ENCODE measurements around the gene TP53AIP1. TPM values are rescaled to one million over a fixed set of nuclear protein-coding genes. Genes with fewer than 3 reads are reported as not detected.

Gene TP53AIP1
- total and polyA plus RNA-seq, 2 experiments from 2014 or later: 0.07 TPM; not detected in 1

GRCh38 chr11:128940156-128940555 lies 2.5 kb downstream of the TP53AIP1 start:
- peaks cover 10% of the 10 kb centered on the region for H3K27me3 Mint-ChIP-seq (ENCODE audit: insufficient read depth, low read depth, poor library complexity)

More at GRCh38 chr11:128940156-128940555, 2.5 kb downstream of the TP53AIP1 start:
- Histone ChIP-seq H3F3A (replicated peaks; ENCODE audit: low read depth) (no peaks in the 10 kb centered on the region), H3K79me2 (replicated peaks; ENCODE audit: insufficient read depth) (no peaks in the 10 kb centered on the region), H4K20me1 (replicated peaks; ENCODE audit: insufficient read depth) (no peaks in the 10 kb centered on the region), H3K9me2 (ENCODE audit: insufficient read depth) (no peaks in the 10 kb centered on the region), H3K27me3 (ENCODE audit: insufficient read depth) (no peaks in the 10 kb centered on the region), H2AFZ (peak overlapping the region; percentile 90; the same call in 1 of the 2 replicates), H3K36me3 (ENCODE audit: insufficient read depth) (no peaks in the 10 kb centered on the region), H3K27ac (ENCODE audit: low read depth) (no peak overlapping the region), H3K4me1 (ENCODE audit: insufficient read depth) (peaks cover 8% of the 10 kb centered on the region), H3K4me3 (no peak overlapping the region), H3K4me2 (no peak overlapping the region)
- peaks cover 24% of the 10 kb centered on the region for H3K4me1 Mint-ChIP-seq
- H3K4me3 Mint-ChIP-seq: no peak overlapping the region
- DNase-seq (ENCODE audit: low spot score) (no peak), ATAC-seq (no peak)
- H3K27ac Mint-ChIP-seq: no peak overlapping the region
- H3K36me3 Mint-ChIP-seq (ENCODE audit: low read depth): no peaks in the 10 kb centered on the region
- no peak for TF ChIP-seq ZNF331 (CRISPR knock-in tag; IDR thresholded peaks at IDR 0.05; ENCODE audit: low read depth)
- TF ChIP-seq POLR2AphosphoS5 (IDR thresholded peaks at IDR 0.05; ENCODE audit: low read depth): no peak
- no peak for TF ChIP-seq EZH2 (IDR thresholded peaks at IDR 0.05; ENCODE audit: low read depth, unreplicated experiment)
- no peak for TF ChIP-seq ZNF114 (CRISPR knock-in tag; IDR thresholded peaks at IDR 0.05)
- TF ChIP-seq STAT1 (IDR thresholded peaks at IDR 0.05; ENCODE audit: unreplicated experiment): no peak
- TF ChIP-seq NANOG (IDR thresholded peaks at IDR 0.05; ENCODE audit: borderline replicate concordance): no peak
- TF ChIP-seq ETS1 (IDR thresholded peaks at IDR 0.05): no peak
- no peak for TF ChIP-seq ZNF462 (CRISPR knock-in tag; IDR thresholded peaks at IDR 0.05)
- no peak for TF ChIP-seq EZH2phosphoT487 (IDR thresholded peaks at IDR 0.05; ENCODE audit: unreplicated experiment)
- no peak for TF ChIP-seq CTCF (conservative IDR thresholded peaks at IDR 0.05; ENCODE audit: low read depth in 2 of 2)
- no peak for TF ChIP-seq JUNB (IDR thresholded peaks at IDR 0.05; ENCODE audit: unreplicated experiment)
- TF ChIP-seq REST (IDR thresholded peaks at IDR 0.05; ENCODE audit: unreplicated experiment): no peak
- no peak for TF ChIP-seq CREB1 (CRISPR knock-in tag; IDR thresholded peaks at IDR 0.05; ENCODE audit: low read depth)
- H3K9me3 Mint-ChIP-seq: no peaks in the 10 kb centered on the region

Data from GM23338 (cell line).